ENCODE measurements around the gene SLC13A4. TPM values are rescaled to one million over a fixed set of nuclear protein-coding genes. Genes with fewer than 3 reads are reported as not detected.

Gene SLC13A4
- total and polyA plus RNA-seq, 2 of the 4 experiments (the other 2 are of a cell fraction), result 0.10 TPM; not detected in 1

GRCh38 chr7:135768467-135768866 is 40.5 kb upstream of the SLC13A4 start:
- no peak overlapping the region for H3K23ac ChIP-seq (ENCODE audit: low read depth, low read length)
- no peaks in the 10 kb centered on the region for H4K20me1 ChIP-seq (ENCODE audit: insufficient read depth, low read length)
- in situ Hi-C loops (cut with MboI; ENCODE audit: low sequenced_read_pairs) (no loop called here), dilution Hi-C loops (cut with HindIII; ENCODE audit: low sequenced_read_pairs, unreplicated experiment) (no loop called here), intact Hi-C loops (cut with micrococcal nuclease) (no loop called here)
- H3K79me1 ChIP-seq (ENCODE audit: low read depth in 1 of 2, low read length in 2 of 2), result no peaks in the 10 kb centered on the region
- H4K5ac ChIP-seq (ENCODE audit: low read depth, low read length), result no peak overlapping the region
- no peak overlapping the region for H3K4me2 ChIP-seq (ENCODE audit: low read depth, low read length)
- no peaks in the 10 kb centered on the region for H3K36me3 ChIP-seq (ENCODE audit: control insufficient read depth, insufficient read depth, low read length)
- H2BK5ac ChIP-seq (ENCODE audit: low read depth, low read length, poor library complexity, severe bottlenecking), result no peak overlapping the region
- peak overlapping the region; percentile 1 for H2AFZ ChIP-seq (replicated peaks; ENCODE audit: low read length, poor library complexity)
- H3K27ac ChIP-seq (ENCODE audit: insufficient read depth, low read length), result no peak overlapping the region
- H3K18ac ChIP-seq (ENCODE audit: low read depth, low read length), result no peak overlapping the region
- no peak overlapping the region for H2AK9ac ChIP-seq (replicated peaks; ENCODE audit: low read depth, low read length, poor library complexity)
- H2AK5ac ChIP-seq (ENCODE audit: low read depth, low read length), result no peak overlapping the region
- no peak for DNase-seq
- TF ChIP-seq ELK1 (IDR thresholded peaks at IDR 0.05; ENCODE audit: borderline replicate concordance, low read depth, low read length) (no peak), MAFK (IDR thresholded peaks at IDR 0.05; ENCODE audit: low read depth, low read length) (no peak), CHD1 (IDR thresholded peaks at IDR 0.05; ENCODE audit: low read depth, low read length) (no peak), POLR2A (IDR thresholded peaks at IDR 0.05; ENCODE audit: low read depth, low read length) (no peak), MXI1 (IDR thresholded peaks at IDR 0.05; ENCODE audit: borderline replicate concordance, low read depth, low read length) (no peak), FOS (IDR thresholded peaks at IDR 0.05; ENCODE audit: low read depth, low read length) (no peak), RCOR1 (IDR thresholded peaks at IDR 0.05; ENCODE audit: insufficient replicate concordance, low read length) (no peak), MAZ (IDR thresholded peaks at IDR 0.05; ENCODE audit: borderline replicate concordance, low read depth, low read length) (no peak), SMC3 (IDR thresholded peaks at IDR 0.05; ENCODE audit: low read depth, low read length) (no peak)
- H3K9me3 ChIP-seq (ENCODE audit: control insufficient read depth, insufficient read depth, low read length), result no peaks in the 10 kb centered on the region
- no peak overlapping the region for H2BK15ac ChIP-seq (ENCODE audit: low read depth, low read length)
- no peak overlapping the region for H4K8ac ChIP-seq (ENCODE audit: low read depth in 2 of 2, low read length in 2 of 2)
- H2BK120ac ChIP-seq (ENCODE audit: low read depth, low read length), result no peak overlapping the region
- H3K4ac ChIP-seq (ENCODE audit: low read depth, low read length), result no peak overlapping the region
- ATAC-seq (ENCODE audit: low read depth), result no peak
- no TSS peak for BruUV-seq (replicated peaks)
- no peak overlapping the region for H3K9ac ChIP-seq (ENCODE audit: low read depth, low read length)
- WGBS, 2 experiments (ENCODE audit: extremely low coverage in 2 of 2, insufficient read length in 1 of 2), result no CpG with 5 or more reads among the region's 4 CpGs
- no peak overlapping the region for H2BK20ac ChIP-seq (ENCODE audit: low read depth, low read length)
- no peak overlapping the region for H3K4me3 ChIP-seq (ENCODE audit: insufficient read depth, low read depth, low read length)
- POLR2A ChIA-PET (ENCODE audit: unreplicated experiment), result no interaction called here
- H3K14ac ChIP-seq (replicated peaks; ENCODE audit: low read depth, low read length), result no peak overlapping the region
- no peak overlapping the region for H3K56ac ChIP-seq (ENCODE audit: extremely low read depth, insufficient read depth, low read length)
- H4K91ac ChIP-seq (ENCODE audit: insufficient read depth, low read depth, low read length), result no peak overlapping the region
- CTCF ChIA-PET, result no interaction called here
- peaks cover 14% of the 10 kb centered on the region for H3K9me1 ChIP-seq (ENCODE audit: insufficient read depth, low read length)
- H3K27me3 ChIP-seq (ENCODE audit: control insufficient read depth, insufficient read depth, low read length), result no peaks in the 10 kb centered on the region
- H3K4me1 ChIP-seq (ENCODE audit: control insufficient read depth, insufficient read depth, low read length), result peaks cover 12% of the 10 kb centered on the region

All from IMR-90 (cell line).